ENCODE data around the gene MAF.

GRCh38 chr16:79592186-79592585, 8.4 kb downstream of the MAF start:
- TF ChIP-seq CTCF (IDR thresholded peaks at IDR 0.05) (no peak), POLR2A (IDR thresholded peaks at IDR 0.05) (no peak)
